ENCODE data around the gene CLSTN3.
A peak's percentile ranks its signal among the peaks of the same experiment; 100 is the strongest.

Gene CLSTN3

GRCh38 chr12:7125632-7126227 lies 4.4 kb upstream of the CLSTN3 start:
- DNase-seq (ENCODE audit: low spot score), result no peak

- no peak for DNase-seq (ENCODE audit: low spot score)
These were observed 2.1 kb upstream of the CLSTN3 start for GRCh38 chr12:7127916-7128626.

GRCh38 chr12:7128681-7129286 lies 1.4 kb upstream of the CLSTN3 start, which contains the start of gene RBP5:
RBP5 (minus strand) TSS chr12:7128889; CDS start chr12:7128775, 114 bp downstream.
- DNase-seq (ENCODE audit: low spot score), result no peak

GRCh38 chr12:7129287-7129871 lies 792 bp upstream of the CLSTN3 start:
- DNase-seq (ENCODE audit: low spot score), result peak; percentile 22

GRCh38 chr12:7130701-7131501 lies 730 bp downstream of the CLSTN3 start:
- DNase-seq (ENCODE audit: low spot score), result peak; percentile 55

GRCh38 chr12:7131502-7131866 lies 1.3 kb downstream of the CLSTN3 start:
- DNase-seq (ENCODE audit: low spot score), result no peak

GRCh38 chr12:7134396-7135166 lies 4.4 kb downstream of the CLSTN3 start:
- DNase-seq (ENCODE audit: low spot score), result no peak

- no peak for DNase-seq (ENCODE audit: low spot score)
These were observed 5.9 kb downstream of the CLSTN3 start for GRCh38 chr12:7136071-7136470.

GRCh38 chr12:7136676-7137075 lies 6.5 kb downstream of the CLSTN3 start:
- DNase-seq (ENCODE audit: low spot score), result no peak

- no peak for DNase-seq (ENCODE audit: low spot score)
These were observed 7.7 kb downstream of the CLSTN3 start for GRCh38 chr12:7137908-7138307.

- DNase-seq (ENCODE audit: low spot score), result no peak
These were observed 9.0 kb downstream of the CLSTN3 start for GRCh38 chr12:7139200-7139599.

GRCh38 chr12:7141351-7142005 lies 11.3 kb downstream of the CLSTN3 start:
- DNase-seq (ENCODE audit: low spot score), result no peak

GRCh38 chr12:7142056-7142644 lies 12.0 kb downstream of the CLSTN3 start:
- peak; percentile 81 for DNase-seq (ENCODE audit: low spot score)

GRCh38 chr12:7142809-7143465 lies 12.8 kb downstream of the CLSTN3 start:
- DNase-seq (ENCODE audit: low spot score), result no peak

GRCh38 chr12:7143564-7143963 lies 13.4 kb downstream of the CLSTN3 start:
- DNase-seq (ENCODE audit: low spot score), result no peak

- DNase-seq (ENCODE audit: low spot score), result peak; percentile 74
These were observed 14.4 kb downstream of the CLSTN3 start for GRCh38 chr12:7144414-7145120.

GRCh38 chr12:7145671-7146070 lies 15.5 kb downstream of the CLSTN3 start:
- DNase-seq (ENCODE audit: low spot score), result no peak

- DNase-seq (ENCODE audit: low spot score), result no peak
These were observed 16.1 kb downstream of the CLSTN3 start for GRCh38 chr12:7146228-7146627.

GRCh38 chr12:7146906-7147305 lies 16.7 kb downstream of the CLSTN3 start:
- no peak for DNase-seq (ENCODE audit: low spot score)

Measured in GM03348 (cell line).